ENCODE measurements around the gene UGT1A3. TPM values are rescaled to one million over a fixed set of nuclear protein-coding genes. Genes with fewer than 3 reads are reported as not detected.

UGT1A3 gene
- total RNA-seq, 1 donor from 2014 or later, result 0.19 TPM

DNA sequence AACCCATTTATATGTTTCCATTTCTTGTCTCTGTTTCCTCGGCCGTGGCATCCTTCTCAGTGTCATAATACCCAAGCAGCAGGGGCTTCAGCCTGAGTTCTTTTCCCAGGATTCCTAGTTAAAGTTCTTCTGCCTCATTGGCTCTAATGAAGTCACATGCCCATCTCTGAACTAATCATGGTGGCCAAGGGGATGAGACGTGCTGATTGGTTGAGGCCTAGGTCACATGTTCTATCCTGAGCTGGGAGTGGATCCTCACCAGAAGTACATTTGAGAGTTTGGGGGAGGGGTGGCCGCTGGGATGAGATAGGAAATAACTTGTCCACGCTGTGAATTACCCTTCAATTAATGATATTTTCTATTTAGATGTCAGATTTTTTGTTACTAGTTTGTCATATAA lies 19.9 kb upstream of the UGT1A3 start:
- H3K4me1 Mint-ChIP-seq (ENCODE audit: unreplicated experiment), result no peaks in the 10 kb centered on the region
- H3K27me3 Mint-ChIP-seq, result peaks cover 30% of the 10 kb centered on the region

DNA sequence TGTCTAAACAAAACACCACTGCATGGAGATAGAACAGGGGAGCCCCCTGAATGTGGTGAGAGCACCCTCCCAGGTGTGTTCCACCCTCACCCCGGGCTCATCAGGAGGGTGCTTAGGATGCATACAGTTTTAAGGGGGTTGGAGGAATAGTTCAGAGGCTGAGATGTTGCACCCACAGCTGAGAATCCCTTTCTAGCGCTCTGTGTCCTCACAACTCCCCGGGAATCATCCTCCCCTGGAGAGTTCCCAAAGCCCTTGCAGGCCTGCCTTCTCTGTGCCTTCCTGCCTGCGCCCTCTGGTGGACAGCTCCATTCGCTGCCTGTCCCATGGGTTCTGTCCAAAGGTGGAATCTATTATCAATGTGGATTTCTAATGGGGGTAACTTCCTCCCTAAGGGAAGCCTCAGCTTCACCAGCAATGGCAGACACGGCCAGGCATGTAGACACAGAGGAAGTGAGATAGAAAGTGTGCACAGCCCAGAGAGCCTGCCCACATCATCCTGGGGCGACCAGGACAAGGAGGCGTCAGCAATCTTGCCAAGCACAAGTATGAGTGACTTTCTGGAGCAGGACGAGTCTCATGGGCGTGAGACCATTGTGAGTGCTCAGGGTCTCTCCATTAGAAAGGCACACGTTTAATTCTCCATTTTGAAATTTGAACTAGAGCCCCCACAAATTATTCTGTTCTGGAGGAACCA lies 17.4 kb upstream of the UGT1A3 start:
- Mint-ChIP-seq H3K4me3 (no peak overlapping the region), H3K9me3 (no peaks in the 10 kb centered on the region), H3K27ac (no peak overlapping the region), H3K27me3 (peaks cover 35% of the 10 kb centered on the region), H3K4me1 (ENCODE audit: unreplicated experiment) (no peaks in the 10 kb centered on the region), H3K36me3 (no peaks in the 10 kb centered on the region)
- peak; percentile 79 for DNase-seq (ENCODE audit: extremely low spot score, unreplicated experiment)
- TF ChIP-seq, protein P1, sequence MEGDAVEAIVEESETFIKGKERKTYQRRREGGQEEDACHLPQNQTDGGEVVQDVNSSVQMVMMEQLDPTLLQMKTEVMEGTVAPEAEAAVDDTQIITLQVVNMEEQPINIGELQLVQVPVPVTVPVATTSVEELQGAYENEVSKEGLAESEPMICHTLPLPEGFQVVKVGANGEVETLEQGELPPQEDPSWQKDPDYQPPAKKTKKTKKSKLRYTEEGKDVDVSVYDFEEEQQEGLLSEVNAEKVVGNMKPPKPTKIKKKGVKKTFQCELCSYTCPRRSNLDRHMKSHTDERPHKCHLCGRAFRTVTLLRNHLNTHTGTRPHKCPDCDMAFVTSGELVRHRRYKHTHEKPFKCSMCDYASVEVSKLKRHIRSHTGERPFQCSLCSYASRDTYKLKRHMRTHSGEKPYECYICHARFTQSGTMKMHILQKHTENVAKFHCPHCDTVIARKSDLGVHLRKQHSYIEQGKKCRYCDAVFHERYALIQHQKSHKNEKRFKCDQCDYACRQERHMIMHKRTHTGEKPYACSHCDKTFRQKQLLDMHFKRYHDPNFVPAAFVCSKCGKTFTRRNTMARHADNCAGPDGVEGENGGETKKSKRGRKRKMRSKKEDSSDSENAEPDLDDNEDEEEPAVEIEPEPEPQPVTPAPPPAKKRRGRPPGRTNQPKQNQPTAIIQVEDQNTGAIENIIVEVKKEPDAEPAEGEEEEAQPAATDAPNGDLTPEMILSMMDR (conservative IDR thresholded peaks at IDR 0.05), result peak; percentile 90

More for the DNA sequence above, 19.9 kb upstream of the UGT1A3 start:
- TF ChIP-seq, protein P1 (conservative IDR thresholded peaks at IDR 0.05), result no peak
- H3K9me3 Mint-ChIP-seq, result no peaks in the 10 kb centered on the region
- DNase-seq (ENCODE audit: extremely low spot score, unreplicated experiment), result no peak
- no peaks in the 10 kb centered on the region for H3K36me3 Mint-ChIP-seq
- no peak overlapping the region for H3K27ac Mint-ChIP-seq
- no peak overlapping the region for H3K4me3 Mint-ChIP-seq

DNA sequence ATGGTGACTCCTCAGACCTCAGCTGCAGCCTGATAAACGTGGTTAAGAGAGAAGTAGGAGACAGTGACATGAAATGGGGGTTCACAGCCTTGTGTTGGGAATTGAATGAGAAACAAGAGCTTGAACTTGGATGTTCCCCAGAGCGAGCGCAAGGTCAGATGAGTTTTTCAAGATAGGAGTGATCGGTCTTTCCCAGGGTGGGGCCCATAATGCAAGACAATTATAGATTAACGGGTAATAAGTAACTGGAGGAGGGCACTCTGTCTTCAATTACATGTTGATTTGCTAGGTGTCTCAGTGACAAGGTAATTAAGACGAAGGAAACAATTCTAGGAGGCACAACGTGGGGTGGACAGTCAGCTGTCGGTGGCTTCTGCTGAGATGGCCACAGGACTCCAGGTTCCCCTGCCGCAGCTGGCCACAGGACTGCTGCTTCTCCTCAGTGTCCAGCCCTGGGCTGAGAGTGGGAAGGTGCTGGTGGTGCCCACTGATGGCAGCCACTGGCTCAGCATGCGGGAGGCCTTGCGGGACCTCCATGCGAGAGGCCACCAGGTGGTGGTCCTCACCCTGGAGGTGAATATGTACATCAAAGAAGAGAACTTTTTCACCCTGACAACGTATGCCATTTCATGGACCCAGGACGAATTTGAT lies 16.1 kb upstream of the UGT1A3 start, which contains the start of gene UGT1A5:
Gene UGT1A5 (plus strand): TSS at position 297 of the 651 bp plus-strand sequence. CDS start 85 bp downstream, at position 382.
- Mint-ChIP-seq H3K4me3 (no peak within 1 kb of the TSS), H3K27ac (no peak within 1 kb of the TSS), H3K36me3 (no peaks in the 10 kb centered on the region)

DNA sequence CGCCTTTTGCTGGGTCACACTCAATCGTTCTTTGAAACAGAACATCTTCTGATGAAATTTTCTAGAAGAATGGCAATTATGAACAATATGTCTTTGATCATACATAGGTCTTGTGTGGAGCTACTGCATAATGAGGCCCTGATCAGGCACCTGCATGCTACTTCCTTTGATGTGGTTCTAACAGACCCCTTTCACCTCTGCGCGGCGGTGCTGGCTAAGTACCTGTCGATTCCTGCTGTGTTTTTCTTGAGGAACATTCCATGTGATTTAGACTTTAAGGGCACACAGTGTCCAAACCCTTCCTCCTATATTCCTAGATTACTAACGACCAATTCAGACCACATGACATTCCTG lies 15.6 kb upstream of the UGT1A3 start:
- Mint-ChIP-seq H3K4me3 (no peak overlapping the region), H3K9me3 (no peaks in the 10 kb centered on the region), H3K27ac (no peak overlapping the region), H3K4me1 (ENCODE audit: unreplicated experiment) (no peaks in the 10 kb centered on the region), H3K27me3 (peaks cover 37% of the 10 kb centered on the region), H3K36me3 (no peaks in the 10 kb centered on the region)
- TF ChIP-seq, protein P1 (conservative IDR thresholded peaks at IDR 0.05), result no peak
- DNase-seq (ENCODE audit: extremely low spot score, unreplicated experiment), result no peak

More for the DNA sequence above, 16.1 kb upstream of the UGT1A3 start, which contains the start of gene UGT1A5:
- H3K9me3 Mint-ChIP-seq, result no peaks in the 10 kb centered on the region
- DNase-seq (ENCODE audit: extremely low spot score, unreplicated experiment), result no peak
- TF ChIP-seq, protein P1 (conservative IDR thresholded peaks at IDR 0.05), result no peak
- H3K4me1 Mint-ChIP-seq (ENCODE audit: unreplicated experiment), result no peaks in the 10 kb centered on the region
- H3K27me3 Mint-ChIP-seq, result peaks cover 38% of the 10 kb centered on the region

DNA sequence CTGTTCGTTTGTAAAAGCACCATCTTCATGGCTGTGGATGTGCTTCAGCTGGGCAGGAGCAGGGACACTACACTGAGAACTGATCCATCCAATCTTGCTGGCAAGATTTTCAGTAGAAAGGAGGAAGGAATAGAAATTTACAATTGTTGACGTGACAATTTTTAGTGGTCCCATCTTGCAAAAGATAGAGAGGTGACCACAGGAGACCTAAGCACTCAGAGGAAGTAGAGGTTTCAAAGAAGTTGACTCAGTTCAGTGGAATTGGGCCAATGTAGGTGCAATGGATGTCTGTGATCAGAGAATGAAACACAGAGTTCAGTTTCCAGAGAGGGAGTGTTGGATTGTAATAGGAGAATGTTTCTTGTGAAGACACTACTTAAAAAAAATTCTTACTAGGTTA lies 14.7 kb upstream of the UGT1A3 start:
- Mint-ChIP-seq H3K4me3 (no peak overlapping the region), H3K4me1 (ENCODE audit: unreplicated experiment) (no peaks in the 10 kb centered on the region), H3K36me3 (no peaks in the 10 kb centered on the region), H3K27me3 (peaks cover 37% of the 10 kb centered on the region), H3K27ac (no peak overlapping the region), H3K9me3 (no peaks in the 10 kb centered on the region)
- DNase-seq (ENCODE audit: extremely low spot score, unreplicated experiment), result no peak
- TF ChIP-seq, protein P1 (conservative IDR thresholded peaks at IDR 0.05), result no peak

All from type B pancreatic cell (in vitro differentiated cells).